ENCODE results near the gene KCNB1.

KCNB1 gene

DNA sequence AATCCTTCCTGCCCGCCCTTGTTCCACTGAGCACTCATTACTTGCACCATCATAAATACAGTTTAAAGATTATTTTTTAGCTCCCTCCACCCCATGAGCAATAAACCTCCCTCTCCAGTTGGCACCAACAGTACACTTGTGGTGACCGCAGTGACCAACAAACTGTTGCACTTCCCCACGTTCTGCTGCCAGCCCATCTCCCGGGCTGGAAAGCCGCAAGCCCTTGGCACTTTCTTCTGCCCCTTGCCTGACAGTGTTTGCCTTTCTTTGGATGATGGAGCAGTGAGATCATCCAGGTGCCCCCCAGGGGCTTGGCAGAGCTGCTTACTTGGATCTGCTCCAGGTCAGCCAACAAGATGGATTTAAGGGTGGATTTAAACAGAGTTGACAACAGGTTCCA lies 21.6 kb downstream of the KCNB1 start:
- no peak overlapping the region for H2AFZ ChIP-seq (ENCODE audit: low read depth, low read length)
- H4K20me1 ChIP-seq (ENCODE audit: insufficient read depth, low read length) = no peaks in the 10 kb centered on the region
- TF ChIP-seq, protein P1, sequence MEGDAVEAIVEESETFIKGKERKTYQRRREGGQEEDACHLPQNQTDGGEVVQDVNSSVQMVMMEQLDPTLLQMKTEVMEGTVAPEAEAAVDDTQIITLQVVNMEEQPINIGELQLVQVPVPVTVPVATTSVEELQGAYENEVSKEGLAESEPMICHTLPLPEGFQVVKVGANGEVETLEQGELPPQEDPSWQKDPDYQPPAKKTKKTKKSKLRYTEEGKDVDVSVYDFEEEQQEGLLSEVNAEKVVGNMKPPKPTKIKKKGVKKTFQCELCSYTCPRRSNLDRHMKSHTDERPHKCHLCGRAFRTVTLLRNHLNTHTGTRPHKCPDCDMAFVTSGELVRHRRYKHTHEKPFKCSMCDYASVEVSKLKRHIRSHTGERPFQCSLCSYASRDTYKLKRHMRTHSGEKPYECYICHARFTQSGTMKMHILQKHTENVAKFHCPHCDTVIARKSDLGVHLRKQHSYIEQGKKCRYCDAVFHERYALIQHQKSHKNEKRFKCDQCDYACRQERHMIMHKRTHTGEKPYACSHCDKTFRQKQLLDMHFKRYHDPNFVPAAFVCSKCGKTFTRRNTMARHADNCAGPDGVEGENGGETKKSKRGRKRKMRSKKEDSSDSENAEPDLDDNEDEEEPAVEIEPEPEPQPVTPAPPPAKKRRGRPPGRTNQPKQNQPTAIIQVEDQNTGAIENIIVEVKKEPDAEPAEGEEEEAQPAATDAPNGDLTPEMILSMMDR (IDR thresholded peaks at IDR 0.05; ENCODE audit: low read depth, low read length) = no peak
- TF ChIP-seq EZH2phosphoT487 (IDR thresholded peaks at IDR 0.05; ENCODE audit: low read depth) = no peak
- no peak overlapping the region for H3K4me2 ChIP-seq (ENCODE audit: low read length)
- no peak overlapping the region for H3K27ac ChIP-seq (ENCODE audit: low read length)
- H3K9me3 ChIP-seq (ENCODE audit: insufficient read depth, low read length) = no peaks in the 10 kb centered on the region
- no peaks in the 10 kb centered on the region for H3K4me1 ChIP-seq (ENCODE audit: low read length)
- peaks cover 68% of the 10 kb centered on the region for H3K27me3 ChIP-seq (ENCODE audit: low read depth, low read length)
- no peak overlapping the region for H3K4me3 ChIP-seq (ENCODE audit: low read length)
- no peaks in the 10 kb centered on the region for H3K36me3 ChIP-seq (replicated peaks; ENCODE audit: low read depth, low read length)
- no peak overlapping the region for H3K9ac ChIP-seq (ENCODE audit: low read length)
- no peaks in the 10 kb centered on the region for H3K79me2 ChIP-seq (ENCODE audit: low read length)

DNA sequence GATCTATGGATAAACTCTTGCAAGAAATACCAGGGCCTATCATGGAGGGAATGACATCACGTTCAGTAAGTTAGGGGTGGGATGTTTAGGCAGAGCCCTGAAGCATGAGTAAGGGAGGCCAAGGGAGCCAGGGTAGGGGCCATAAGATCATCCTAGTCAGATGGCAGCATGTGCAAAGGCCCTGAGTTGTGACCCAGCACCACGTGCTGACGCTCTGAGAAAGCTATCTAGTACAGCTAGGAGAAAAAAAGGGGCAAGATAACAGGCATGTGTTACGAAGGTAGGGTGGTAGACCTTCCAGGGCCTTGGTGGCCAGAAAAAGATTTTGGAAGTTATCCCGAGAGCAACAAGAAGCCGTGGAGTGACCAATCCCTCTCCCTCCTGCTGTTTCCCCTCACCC lies 22.3 kb downstream of the KCNB1 start:
- no peak for TF ChIP-seq EZH2phosphoT487 (IDR thresholded peaks at IDR 0.05; ENCODE audit: low read depth)
- TF ChIP-seq, protein P1 (IDR thresholded peaks at IDR 0.05; ENCODE audit: low read depth, low read length) = no peak
- H3K27me3 ChIP-seq (ENCODE audit: low read depth, low read length) = peaks cover 70% of the 10 kb centered on the region
- no peak overlapping the region for H3K27ac ChIP-seq (ENCODE audit: low read length)

DNA sequence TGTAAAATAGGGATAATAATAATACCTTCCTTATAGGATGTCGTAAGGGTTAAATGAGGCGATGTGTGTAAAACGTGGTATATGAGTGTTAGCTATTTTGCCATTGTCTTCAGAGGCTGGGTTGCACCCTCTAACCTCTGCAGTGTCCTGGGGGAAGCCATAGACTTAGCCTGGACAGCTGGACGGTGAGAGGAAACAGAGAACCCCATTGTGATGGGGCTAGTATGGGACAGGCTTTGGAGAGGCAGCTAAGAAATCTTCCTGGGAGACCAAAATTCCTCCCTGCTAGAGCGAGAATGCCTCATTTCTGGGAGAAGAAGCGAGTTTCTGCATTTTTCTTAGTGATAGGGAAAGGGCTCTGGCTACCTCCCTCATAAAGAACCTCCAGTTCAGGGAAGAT lies 22.8 kb downstream of the KCNB1 start:
- no peak for TF ChIP-seq EZH2phosphoT487 (IDR thresholded peaks at IDR 0.05; ENCODE audit: low read depth)
- TF ChIP-seq, protein P1 (IDR thresholded peaks at IDR 0.05; ENCODE audit: low read depth, low read length) = no peak
- no peak overlapping the region for H3K27ac ChIP-seq (ENCODE audit: low read length)

More for the DNA sequence above, 22.3 kb downstream of the KCNB1 start:
- H3K4me3 ChIP-seq (ENCODE audit: low read length) = no peak overlapping the region
- no peaks in the 10 kb centered on the region for H4K20me1 ChIP-seq (ENCODE audit: insufficient read depth, low read length)
- H3K9ac ChIP-seq (ENCODE audit: low read length) = no peak overlapping the region
- H3K4me2 ChIP-seq (ENCODE audit: low read length) = no peak overlapping the region
- no peaks in the 10 kb centered on the region for H3K79me2 ChIP-seq (ENCODE audit: low read length)
- H3K4me1 ChIP-seq (ENCODE audit: low read length) = no peaks in the 10 kb centered on the region
- H3K9me3 ChIP-seq (ENCODE audit: insufficient read depth, low read length) = no peaks in the 10 kb centered on the region
- no peaks in the 10 kb centered on the region for H3K36me3 ChIP-seq (replicated peaks; ENCODE audit: low read depth, low read length)
- H2AFZ ChIP-seq (ENCODE audit: low read depth, low read length) = no peak overlapping the region

DNA sequence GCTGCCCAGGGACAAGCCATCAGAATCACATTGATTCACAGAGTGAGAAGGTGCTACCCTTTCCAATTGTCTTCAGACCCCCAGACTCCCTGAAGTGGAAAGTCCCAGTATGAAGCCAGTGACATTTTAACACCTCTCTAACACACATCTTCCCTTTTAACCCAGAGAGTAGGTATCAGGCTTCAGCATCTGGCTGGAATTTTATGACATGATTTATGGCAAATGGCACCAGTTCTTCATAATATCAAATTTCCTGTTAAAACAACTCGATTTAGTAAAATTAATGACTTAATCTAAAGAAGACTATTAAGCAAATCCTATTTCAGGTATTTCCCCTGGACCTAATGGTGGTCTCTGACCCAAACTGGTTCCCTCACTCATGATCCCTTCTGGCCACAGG lies 25.0 kb downstream of the KCNB1 start:
- Histone ChIP-seq H3K4me3 (ENCODE audit: low read length) (no peak overlapping the region), H3K4me2 (ENCODE audit: low read length) (no peak overlapping the region), H2AFZ (ENCODE audit: low read depth, low read length) (no peak overlapping the region), H3K4me1 (ENCODE audit: low read length) (no peaks in the 10 kb centered on the region), H3K27ac (ENCODE audit: low read length) (no peak overlapping the region), H4K20me1 (ENCODE audit: insufficient read depth, low read length) (no peaks in the 10 kb centered on the region), H3K79me2 (ENCODE audit: low read length) (no peaks in the 10 kb centered on the region), H3K36me3 (replicated peaks; ENCODE audit: low read depth, low read length) (no peaks in the 10 kb centered on the region), H3K9me3 (ENCODE audit: insufficient read depth, low read length) (no peaks in the 10 kb centered on the region), H3K27me3 (ENCODE audit: low read depth, low read length) (peaks cover 71% of the 10 kb centered on the region), H3K9ac (ENCODE audit: low read length) (no peak overlapping the region)
- TF ChIP-seq EZH2phosphoT487 (IDR thresholded peaks at IDR 0.05; ENCODE audit: low read depth) = no peak
- TF ChIP-seq, protein P1 (IDR thresholded peaks at IDR 0.05; ENCODE audit: low read depth, low read length) = no peak

More for the DNA sequence above, 22.8 kb downstream of the KCNB1 start:
- H3K9me3 ChIP-seq (ENCODE audit: insufficient read depth, low read length) = no peaks in the 10 kb centered on the region
- no peak overlapping the region for H2AFZ ChIP-seq (ENCODE audit: low read depth, low read length)
- H3K9ac ChIP-seq (ENCODE audit: low read length) = no peak overlapping the region
- H3K4me2 ChIP-seq (ENCODE audit: low read length) = no peak overlapping the region
- H3K4me1 ChIP-seq (ENCODE audit: low read length) = no peaks in the 10 kb centered on the region
- H3K27me3 ChIP-seq (ENCODE audit: low read depth, low read length) = peaks cover 70% of the 10 kb centered on the region
- no peaks in the 10 kb centered on the region for H3K79me2 ChIP-seq (ENCODE audit: low read length)
- H4K20me1 ChIP-seq (ENCODE audit: insufficient read depth, low read length) = no peaks in the 10 kb centered on the region
- H3K36me3 ChIP-seq (replicated peaks; ENCODE audit: low read depth, low read length) = no peaks in the 10 kb centered on the region
- H3K4me3 ChIP-seq (ENCODE audit: low read length) = no peak overlapping the region

All from OCI-LY3 (cell line).